ACC112 (cell line): ENCODE results near the gene SAMSN1.

ENCODE experiments used
- H2AFZ ChIP-seq: fragments of 200-600 bp; sonication (generic); one replicate; pipeline ENCODE4 v1.6.0; 2017; ENCODE audit warnings: antibody characterized with exemption, low read length; ENCODE audit not compliant: unreplicated experiment
- H3K27ac ChIP-seq: fragments of 200-600 bp; sonication (generic); 2 replicates; pipeline ENCODE4 v1.5.1; 2014; ENCODE audit warnings: low read depth, mild to moderate bottlenecking, antibody characterized with exemption, low read length, moderate library complexity
- H3K27me3 ChIP-seq: fragments of 200-600 bp; sonication (generic); 2 replicates; pipeline ENCODE4 v1.6.1; 2014; ENCODE audit warnings: mild to moderate bottlenecking, antibody characterized with exemption, low read length, moderate library complexity, mixed read lengths; ENCODE audit not compliant: insufficient read depth
- H3K36me3 ChIP-seq: fragments of 200-600 bp; sonication (generic); 2 replicates; pipeline ENCODE4 v1.6.1; 2016; ENCODE audit warnings: mild to moderate bottlenecking, antibody characterized with exemption, low read length, moderate library complexity, mixed read lengths; ENCODE audit not compliant: insufficient read depth
- H3K4me1 ChIP-seq: fragments of 200-600 bp; sonication (generic); one replicate; pipeline ENCODE4 v1.6.1; 2016; ENCODE audit warnings: low read length, mixed read lengths; ENCODE audit not compliant: insufficient read depth, unreplicated experiment, control insufficient read depth
- H3K4me3 ChIP-seq: fragments of 200-600 bp; sonication (generic); 2 replicates; pipeline ENCODE4 v1.5.1; 2014; ENCODE audit warnings: mild to moderate bottlenecking, low read depth, low read length
- H3K79me2 ChIP-seq: fragments of 200-600 bp; sonication (generic); one replicate; pipeline ENCODE4 v1.6.0; 2016; ENCODE audit warnings: low read length; ENCODE audit not compliant: control insufficient read depth, unreplicated experiment, insufficient read depth

The SAMSN1 gene

GRCh38 chr21:14530592-14530991, 15.5 kb downstream of the SAMSN1 start:
- H3K4me3 ChIP-seq = no peak overlapping the region
- no peak overlapping the region for H2AFZ ChIP-seq
- H3K4me1 ChIP-seq = peaks cover 37% of the 10 kb centered on the region
- H3K27ac ChIP-seq = no peak overlapping the region
- H3K36me3 ChIP-seq = no peaks in the 10 kb centered on the region
- H3K27me3 ChIP-seq = no peaks in the 10 kb centered on the region
- H3K79me2 ChIP-seq = no peaks in the 10 kb centered on the region

- Histone ChIP-seq H2AFZ (no peak overlapping the region), H3K4me3 (no peak overlapping the region), H3K4me1 (peaks cover 29% of the 10 kb centered on the region), H3K27ac (0 out of 2 replicates have a peak overlapping the region, but pooled peaks have one; percentile 45), H3K79me2 (no peaks in the 10 kb centered on the region), H3K27me3 (no peaks in the 10 kb centered on the region), H3K36me3 (no peaks in the 10 kb centered on the region)
Observed at GRCh38 chr21:14528815-14529214, 17.3 kb downstream of the SAMSN1 start.

GRCh38 chr21:14527696-14528652, 18.1 kb downstream of the SAMSN1 start:
- Histone ChIP-seq H3K27ac (peak overlapping the region; percentile 45), H3K79me2 (no peaks in the 10 kb centered on the region), H3K4me1 (peaks cover 21% of the 10 kb centered on the region), H3K4me3 (no peak overlapping the region), H3K27me3 (no peaks in the 10 kb centered on the region), H3K36me3 (no peaks in the 10 kb centered on the region), H2AFZ (no peak overlapping the region)

- Histone ChIP-seq H3K4me1 (peaks cover 17% of the 10 kb centered on the region), H3K36me3 (no peaks in the 10 kb centered on the region), H3K27me3 (no peaks in the 10 kb centered on the region), H3K27ac (peak overlapping the region; percentile 45; the same call in 1 of the 2 replicates), H3K4me3 (no peak overlapping the region), H2AFZ (no peak overlapping the region), H3K79me2 (no peaks in the 10 kb centered on the region)
Observed at GRCh38 chr21:14526836-14527695, 19.0 kb downstream of the SAMSN1 start.

GRCh38 chr21:14526199-14526598, 19.9 kb downstream of the SAMSN1 start:
- H3K4me1 ChIP-seq = peaks cover 13% of the 10 kb centered on the region

GRCh38 chr21:14523234-14523633, 22.9 kb downstream of the SAMSN1 start:
- H3K36me3 ChIP-seq = no peaks in the 10 kb centered on the region
- no peaks in the 10 kb centered on the region for H3K27me3 ChIP-seq
- no peaks in the 10 kb centered on the region for H3K79me2 ChIP-seq
- no peak overlapping the region for H3K27ac ChIP-seq
- H3K4me3 ChIP-seq = peak overlapping the region; percentile 18; the same call in 1 of the 2 replicates
- H3K4me1 ChIP-seq = peaks cover 7% of the 10 kb centered on the region
- H2AFZ ChIP-seq = peak overlapping the region; percentile 0

More at GRCh38 chr21:14526199-14526598, 19.9 kb downstream of the SAMSN1 start:
- Histone ChIP-seq H3K36me3 (no peaks in the 10 kb centered on the region), H2AFZ (no peak overlapping the region), H3K79me2 (no peaks in the 10 kb centered on the region), H3K27me3 (no peaks in the 10 kb centered on the region), H3K4me3 (no peak overlapping the region), H3K27ac (no peak overlapping the region)

GRCh38 chr21:14522736-14523135, 23.4 kb downstream of the SAMSN1 start:
- Histone ChIP-seq H3K4me1 (peaks cover 6% of the 10 kb centered on the region), H3K36me3 (no peaks in the 10 kb centered on the region), H3K4me3 (0 out of 2 replicates have a peak overlapping the region, but pooled peaks have one; percentile 18), H3K27me3 (no peaks in the 10 kb centered on the region), H2AFZ (no peak overlapping the region), H3K27ac (no peak overlapping the region), H3K79me2 (no peaks in the 10 kb centered on the region)

GRCh38 chr21:14520535-14520934, 25.6 kb downstream of the SAMSN1 start:
- Histone ChIP-seq H3K27me3 (no peaks in the 10 kb centered on the region), H3K79me2 (no peaks in the 10 kb centered on the region), H3K4me1 (no peaks in the 10 kb centered on the region), H2AFZ (no peak overlapping the region), H3K36me3 (0 out of 2 replicates have a peak, but pooled peaks cover 3% of the 10 kb centered on the region), H3K4me3 (no peak overlapping the region), H3K27ac (no peak overlapping the region)

GRCh38 chr21:14519000-14519399, 27.1 kb downstream of the SAMSN1 start:
- Histone ChIP-seq H3K4me3 (no peak overlapping the region), H3K36me3 (0 out of 2 replicates have a peak, but pooled peaks cover 3% of the 10 kb centered on the region), H3K27ac (no peak overlapping the region), H3K79me2 (no peaks in the 10 kb centered on the region), H3K27me3 (no peaks in the 10 kb centered on the region), H3K4me1 (no peaks in the 10 kb centered on the region), H2AFZ (no peak overlapping the region)

- Histone ChIP-seq H3K27ac (no peak overlapping the region), H3K4me1 (no peaks in the 10 kb centered on the region), H3K79me2 (no peaks in the 10 kb centered on the region), H2AFZ (no peak overlapping the region), H3K4me3 (no peak overlapping the region), H3K27me3 (no peaks in the 10 kb centered on the region), H3K36me3 (0 out of 2 replicates have a peak, but pooled peaks cover 3% of the 10 kb centered on the region)
Observed at GRCh38 chr21:14513804-14514203, 32.3 kb downstream of the SAMSN1 start.
